ENCODE results near the gene TRIM72. TPM values are rescaled to one million over a fixed set of nuclear protein-coding genes. Genes with fewer than 3 reads are reported as not detected.
"Not testable (repeated sequence)": the region's sequence is repeated elsewhere in the genome, so short reads cannot be mapped to it uniquely, and the experiment has no call there.

The TRIM72 gene
- total and polyA plus RNA-seq, 8 donors: under 0.01 to 0.15 (median 0.10) TPM; not detected in 5

DNA sequence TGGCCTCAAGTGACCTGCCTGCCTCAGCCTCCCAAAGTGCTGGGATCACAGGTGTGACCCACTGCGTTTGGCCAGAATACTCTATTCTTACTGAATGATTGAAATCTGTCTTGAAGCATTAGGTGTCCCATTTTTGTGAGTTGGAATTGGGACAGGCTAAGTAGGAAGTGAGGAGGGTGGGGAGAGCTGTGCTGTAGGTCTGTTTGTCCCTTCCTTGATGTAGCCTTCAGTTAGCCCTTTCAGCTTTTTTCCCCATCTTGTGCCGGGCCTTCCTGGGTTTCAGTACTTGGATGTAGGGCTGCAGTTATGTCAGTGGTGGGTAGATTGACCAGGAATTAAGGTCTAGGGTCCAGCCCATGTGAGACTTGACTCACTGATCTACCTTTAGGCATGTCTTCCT, 20.0 kb upstream of the TRIM72 start:
- no peaks in the 10 kb centered on the region for H3K9me3 ChIP-seq
- peaks cover 69 to 96% (median 89%) of the 10 kb centered on the region in 4 donors for H3K36me3 ChIP-seq
- no peak for TF ChIP-seq POLR2A (IDR thresholded peaks at IDR 0.05)
- intact Hi-C loops (cut with DNase I; ENCODE audit: low total_unique reads): no loop called here
- no peak for DNase-seq
- no peak overlapping the region for H3K27ac ChIP-seq
- no peaks in the 10 kb centered on the region for H3K27me3 ChIP-seq
- WGBS, 5 donors: 86 to 100% (median 92%) methylated on average over 2 of the region's 2 CpGs
- no peaks in the 10 kb centered on the region for H3K4me1 ChIP-seq
- no peak overlapping the region for H3K4me3 ChIP-seq

GRCh38 chr16:31194898-31195297, 19.0 kb upstream of the TRIM72 start:
- intact Hi-C loops (cut with DNase I; ENCODE audit: low total_unique reads): no loop called here
- Histone ChIP-seq H3K36me3 (peaks cover 59 to 93% (median 87%) of the 10 kb centered on the region in 4 donors), H3K4me1 (peaks cover 0 to 4% (median under 1%) of the 10 kb centered on the region in 4 donors), H3K4me3 (no peak overlapping the region), H3K9me3 (no peaks in the 10 kb centered on the region), H3K27me3 (no peaks in the 10 kb centered on the region), H3K27ac (no peak overlapping the region)
- DNase-seq: no peak
- TF ChIP-seq EP300 (IDR thresholded peaks at IDR 0.05) (no peak), POLR2A (IDR thresholded peaks at IDR 0.05) (no peak), CTCF (IDR thresholded peaks at IDR 0.05) (no peak), POLR2AphosphoS5 (IDR thresholded peaks at IDR 0.05) (no peak)
- 79 to 85% (median 83%) methylated on average over 7 of the region's 7 CpGs for WGBS, 5 donors

DNA sequence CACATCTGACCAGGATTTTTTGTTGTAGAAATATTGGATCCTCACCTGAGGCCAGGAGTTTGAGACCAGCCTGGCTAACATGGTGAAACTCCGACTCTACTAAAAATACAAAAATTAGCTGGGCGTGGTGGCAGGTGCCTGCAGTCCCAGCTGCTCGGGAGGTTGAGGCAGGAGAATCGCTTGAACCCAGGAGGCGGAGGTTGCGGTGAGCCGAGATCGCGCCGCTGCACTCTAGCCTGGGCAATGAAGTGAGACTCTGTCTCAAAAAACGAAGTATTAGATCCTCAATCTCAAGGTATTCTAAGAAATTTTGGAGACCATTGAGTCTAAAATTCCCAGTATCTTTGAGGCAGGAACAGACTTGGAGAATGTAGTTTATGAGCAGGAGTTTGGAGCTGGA, 18.1 kb upstream of the TRIM72 start:
- H3K4me3 ChIP-seq; DNase-seq; H3K27ac ChIP-seq; intact Hi-C loops (cut with DNase I; ENCODE audit: low total_unique reads); H3K27me3 ChIP-seq; H3K9me3 ChIP-seq: not testable (repeated sequence)
- H3K36me3 ChIP-seq: peaks cover 49 to 86% (median 78%) of the 10 kb centered on the region in 4 donors
- H3K4me1 ChIP-seq: peaks cover 3 to 13% (median 8%) of the 10 kb centered on the region in 4 donors
- WGBS, 5 donors: 96 to 99% (median 97%) methylated on average over 11 of the region's 11 CpGs

DNA sequence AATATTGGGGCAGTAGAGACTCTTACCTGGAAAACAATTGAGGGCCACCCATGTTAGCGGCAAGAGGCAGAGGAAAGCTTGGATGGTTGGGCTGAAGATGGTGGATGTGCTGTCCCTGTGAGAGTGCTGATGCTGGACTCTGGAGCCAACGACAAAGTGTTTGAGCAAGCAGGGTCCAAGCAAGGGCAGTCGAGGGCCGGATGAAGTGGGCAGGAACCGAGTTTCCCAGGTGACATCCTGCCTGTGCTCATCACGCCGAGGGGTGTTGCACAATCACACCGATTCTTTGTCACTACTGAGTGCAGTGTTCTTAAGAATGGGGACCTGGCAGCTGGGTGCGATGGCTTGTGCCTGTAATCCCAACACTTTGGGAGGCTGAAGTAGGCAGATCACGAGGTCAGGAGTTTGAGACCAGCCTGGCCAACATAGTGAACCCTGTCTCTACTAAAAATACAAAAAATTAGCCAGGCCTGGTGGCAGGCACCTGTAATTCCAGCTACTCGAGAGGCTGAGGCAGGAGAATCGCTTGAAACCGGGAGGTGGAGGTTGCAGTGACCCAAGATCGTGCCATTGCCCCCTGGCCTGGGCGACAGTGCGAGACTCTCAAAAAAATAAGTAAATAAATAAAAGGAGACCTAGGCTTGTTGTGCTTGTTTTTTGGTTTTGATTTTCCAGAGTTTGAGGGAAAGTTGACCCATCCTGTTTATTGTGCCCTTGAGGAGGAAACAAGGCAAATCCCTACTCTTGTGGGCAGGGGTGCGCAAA, 17.4 kb upstream of the TRIM72 start:
- intact Hi-C loops (cut with DNase I; ENCODE audit: low total_unique reads): no loop called here
- no peak overlapping the region for H3K4me3 ChIP-seq
- peaks cover 8 to 20% (median 14%) of the 10 kb centered on the region in 4 donors for H3K4me1 ChIP-seq
- H3K9me3 ChIP-seq: no peaks in the 10 kb centered on the region
- DNase-seq: no peak
- no peak overlapping the region for H3K27ac ChIP-seq
- 86 to 90% (median 88%) methylated on average over 17 of the region's 17 CpGs for WGBS, 5 donors
- no peaks in the 10 kb centered on the region for H3K27me3 ChIP-seq
- TF ChIP-seq EP300 (IDR thresholded peaks at IDR 0.05) (no peak), POLR2AphosphoS5 (IDR thresholded peaks at IDR 0.05) (no peak), CTCF (IDR thresholded peaks at IDR 0.05) (no peak), POLR2A (IDR thresholded peaks at IDR 0.05) (no peak)
- H3K36me3 ChIP-seq: peaks cover 43 to 80% (median 72%) of the 10 kb centered on the region in 4 donors

- 61 to 68% (median 66%) methylated on average over 6 to 7 of the region's 7 CpGs for WGBS, 5 donors
- peaks cover 24 to 61% (median 53%) of the 10 kb centered on the region in 4 donors for H3K36me3 ChIP-seq
- DNase-seq: no peak
These were observed 15.6 kb upstream of the TRIM72 start for GRCh38 chr16:31198207-31198882.

More at GRCh38 chr16:31198207-31198882, 15.6 kb upstream of the TRIM72 start:
- H3K27me3 ChIP-seq: no peaks in the 10 kb centered on the region
- TF ChIP-seq CTCF (IDR thresholded peaks at IDR 0.05): no peak
- TF ChIP-seq EP300 (IDR thresholded peaks at IDR 0.05): no peak
- no peak for TF ChIP-seq POLR2A (IDR thresholded peaks at IDR 0.05)
- no peak for TF ChIP-seq POLR2AphosphoS5 (IDR thresholded peaks at IDR 0.05)
- no peak overlapping the region for H3K27ac ChIP-seq
- no peak overlapping the region for H3K4me3 ChIP-seq
- peaks cover 16 to 38% (median 28%) of the 10 kb centered on the region in 4 donors for H3K4me1 ChIP-seq
- no peaks in the 10 kb centered on the region for H3K9me3 ChIP-seq
- intact Hi-C loops (cut with DNase I; ENCODE audit: low total_unique reads): no loop called here
